BE2C (cell line): ENCODE results near the gene TFAM.

Experiments
- DNase-seq: peaks from one replicate; pipeline ENCODE4 v3.0.0-alpha.2; 2020
- H3K27me3 ChIP-seq: fragments of 250-450 bp; sonication (Bioruptor Pico); 2 replicates; pipeline ENCODE4 v1.5.1; 2020; ENCODE audit warnings: mild to moderate bottlenecking
- H3K36me3 ChIP-seq: fragments of 250-450 bp; sonication (Bioruptor Pico); 2 replicates; pipeline ENCODE4 v1.5.1; 2020; ENCODE audit warnings: mild to moderate bottlenecking
- H3K4me1 ChIP-seq: fragments of 250-450 bp; sonication (Bioruptor Pico); 2 replicates; pipeline ENCODE4 v1.5.1; 2020
- H3K4me3 ChIP-seq: 2 replicates; pipeline ENCODE4 v1.5.1; 2011; ENCODE audit warnings: low read depth, low read length
- H3K9me3 ChIP-seq: fragments of 250-450 bp; sonication (Bioruptor Pico); 2 replicates; pipeline ENCODE4 v1.5.1; 2020
- TF ChIP-seq, protein P1 (sequence below): IDR thresholded peaks from 2 replicates; pipeline ENCODE4 v1.5.1; 2012; ENCODE audit warnings: mild to moderate bottlenecking, low read depth, low read length

Gene TFAM

DNA sequence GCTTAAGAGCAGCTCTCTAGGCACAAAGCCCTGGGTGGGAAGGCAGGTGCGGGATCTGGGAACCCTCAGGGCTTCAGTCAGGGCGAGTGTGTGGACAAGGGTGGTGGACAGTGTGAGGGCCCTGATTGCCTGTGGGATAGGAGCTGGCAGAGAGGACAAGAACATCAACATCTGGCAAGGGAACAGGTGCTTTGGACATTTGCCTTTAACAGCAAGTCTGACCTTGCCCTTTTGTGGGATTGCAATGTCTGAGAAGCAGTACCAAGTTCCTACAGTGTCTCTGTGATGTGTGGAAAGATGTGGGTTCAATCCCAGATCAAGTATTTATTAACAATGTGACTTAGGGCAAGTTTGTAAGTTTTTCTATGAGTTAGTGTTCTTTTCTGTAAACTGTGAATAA lies 46.7 kb downstream of the TFAM start:
- no peak overlapping the region for H3K4me3 ChIP-seq
- TF ChIP-seq, protein P1, sequence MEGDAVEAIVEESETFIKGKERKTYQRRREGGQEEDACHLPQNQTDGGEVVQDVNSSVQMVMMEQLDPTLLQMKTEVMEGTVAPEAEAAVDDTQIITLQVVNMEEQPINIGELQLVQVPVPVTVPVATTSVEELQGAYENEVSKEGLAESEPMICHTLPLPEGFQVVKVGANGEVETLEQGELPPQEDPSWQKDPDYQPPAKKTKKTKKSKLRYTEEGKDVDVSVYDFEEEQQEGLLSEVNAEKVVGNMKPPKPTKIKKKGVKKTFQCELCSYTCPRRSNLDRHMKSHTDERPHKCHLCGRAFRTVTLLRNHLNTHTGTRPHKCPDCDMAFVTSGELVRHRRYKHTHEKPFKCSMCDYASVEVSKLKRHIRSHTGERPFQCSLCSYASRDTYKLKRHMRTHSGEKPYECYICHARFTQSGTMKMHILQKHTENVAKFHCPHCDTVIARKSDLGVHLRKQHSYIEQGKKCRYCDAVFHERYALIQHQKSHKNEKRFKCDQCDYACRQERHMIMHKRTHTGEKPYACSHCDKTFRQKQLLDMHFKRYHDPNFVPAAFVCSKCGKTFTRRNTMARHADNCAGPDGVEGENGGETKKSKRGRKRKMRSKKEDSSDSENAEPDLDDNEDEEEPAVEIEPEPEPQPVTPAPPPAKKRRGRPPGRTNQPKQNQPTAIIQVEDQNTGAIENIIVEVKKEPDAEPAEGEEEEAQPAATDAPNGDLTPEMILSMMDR = no peak
- DNase-seq = no peak
- no peaks in the 10 kb centered on the region for H3K36me3 ChIP-seq
- H3K9me3 ChIP-seq = no peaks in the 10 kb centered on the region
- H3K27me3 ChIP-seq = no peaks in the 10 kb centered on the region
- H3K4me1 ChIP-seq = no peaks in the 10 kb centered on the region

DNA sequence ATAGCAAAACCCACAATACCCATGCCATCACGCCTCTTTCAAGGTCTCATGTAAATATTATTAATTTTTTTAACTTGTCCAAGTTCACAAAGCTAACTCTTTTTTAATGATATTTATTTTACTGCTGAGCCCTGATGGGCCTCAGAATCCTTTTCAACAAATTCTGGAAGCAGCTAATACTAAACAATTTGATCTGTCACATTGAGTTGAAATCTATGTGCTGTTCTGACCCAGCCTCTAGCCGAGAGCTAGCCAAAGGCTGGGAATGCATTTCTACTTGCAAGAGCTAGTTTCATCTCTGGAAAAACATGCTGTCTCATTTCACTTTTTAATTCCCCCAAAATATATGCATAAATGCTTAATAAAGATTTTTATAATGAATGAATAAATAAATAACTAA lies 47.9 kb downstream of the TFAM start:
- no peaks in the 10 kb centered on the region for H3K9me3 ChIP-seq
- no peaks in the 10 kb centered on the region for H3K36me3 ChIP-seq
- H3K4me1 ChIP-seq = no peaks in the 10 kb centered on the region
- TF ChIP-seq, protein P1 = no peak
- H3K4me3 ChIP-seq = no peak overlapping the region
- no peaks in the 10 kb centered on the region for H3K27me3 ChIP-seq
- no peak for DNase-seq

DNA sequence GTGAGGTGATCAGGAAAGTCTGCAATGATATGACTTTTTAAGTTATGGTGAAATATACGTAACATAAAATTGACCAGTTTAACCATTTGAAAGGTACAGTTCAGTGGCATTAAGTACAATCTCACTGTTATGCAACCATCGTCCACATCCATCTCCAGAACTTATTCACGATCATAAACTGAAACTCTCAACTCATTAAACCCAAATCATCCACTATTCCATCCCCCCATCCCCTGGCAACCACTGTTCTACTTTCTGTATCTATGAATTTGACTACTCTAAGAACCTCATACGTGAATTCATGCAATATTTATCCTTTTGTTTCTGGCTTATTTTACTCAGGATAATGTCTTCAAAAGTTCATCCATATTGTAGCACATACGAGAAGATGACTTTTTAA lies 48.4 kb downstream of the TFAM start:
- TF ChIP-seq, protein P1 = no peak
- no peaks in the 10 kb centered on the region for H3K4me1 ChIP-seq
- H3K4me3 ChIP-seq = no peak overlapping the region
- no peaks in the 10 kb centered on the region for H3K9me3 ChIP-seq
- DNase-seq = no peak
- no peaks in the 10 kb centered on the region for H3K36me3 ChIP-seq
- no peaks in the 10 kb centered on the region for H3K27me3 ChIP-seq

DNA sequence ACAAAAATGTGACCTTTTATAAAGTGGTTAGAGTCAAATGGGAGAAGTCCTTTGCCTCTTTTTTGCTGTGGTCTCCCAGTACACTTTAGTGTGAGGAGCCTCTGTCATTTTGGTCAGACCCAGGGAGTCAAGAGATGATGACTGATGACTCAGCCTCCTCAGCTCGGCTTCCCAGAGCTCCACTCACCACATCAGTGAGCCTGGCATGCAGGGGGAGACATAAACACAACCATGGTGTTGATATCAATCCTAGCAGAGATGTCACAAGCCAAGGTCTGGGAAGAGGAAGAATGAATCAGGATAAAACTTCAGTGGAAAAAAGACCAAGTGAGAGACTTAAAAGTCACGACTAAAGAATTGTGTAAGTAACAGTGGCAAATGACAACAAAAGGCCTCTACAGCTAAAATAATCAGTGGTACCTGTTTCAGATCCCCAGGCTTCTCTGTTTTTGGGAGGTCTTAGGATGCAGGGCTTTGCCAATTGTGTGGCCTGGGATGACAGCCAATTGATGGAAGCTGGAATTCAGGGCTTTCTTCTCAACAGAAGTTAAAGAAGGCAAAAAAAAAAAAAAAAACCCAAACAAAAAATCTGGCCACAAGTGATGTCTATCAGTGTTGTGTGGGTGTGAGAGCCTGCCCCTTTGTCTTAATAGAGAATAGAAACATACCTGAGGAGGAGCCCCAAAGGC lies 50.2 kb downstream of the TFAM start:
- no peaks in the 10 kb centered on the region for H3K4me1 ChIP-seq
- no peaks in the 10 kb centered on the region for H3K27me3 ChIP-seq
- H3K9me3 ChIP-seq = no peaks in the 10 kb centered on the region
- H3K4me3 ChIP-seq = no peak overlapping the region
- H3K36me3 ChIP-seq = no peaks in the 10 kb centered on the region
- TF ChIP-seq, protein P1 = no peak
- peak; percentile 42 for DNase-seq

DNA sequence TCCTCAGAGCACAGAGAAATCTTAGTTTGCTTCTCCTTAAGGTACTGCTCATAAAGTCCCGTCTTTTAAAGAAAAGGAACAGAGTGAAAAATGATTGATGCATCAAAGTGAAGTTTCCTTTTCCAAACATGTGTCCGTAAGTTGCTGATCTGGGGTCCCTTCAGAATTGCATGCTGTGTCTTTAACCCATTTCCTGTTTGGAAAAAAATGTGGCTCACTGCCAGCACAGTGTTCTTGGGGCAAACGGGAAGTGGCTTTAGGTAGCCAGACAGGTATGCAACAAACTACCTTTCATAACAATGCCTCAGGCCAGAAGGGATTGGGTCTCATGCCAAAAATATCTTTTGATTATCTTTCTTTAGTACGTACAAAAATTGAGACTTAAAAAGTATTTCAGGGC lies 50.9 kb downstream of the TFAM start:
- Histone ChIP-seq H3K4me3 (no peak overlapping the region), H3K36me3 (no peaks in the 10 kb centered on the region), H3K27me3 (no peaks in the 10 kb centered on the region), H3K4me1 (no peaks in the 10 kb centered on the region), H3K9me3 (no peaks in the 10 kb centered on the region)
- no peak for DNase-seq
- TF ChIP-seq, protein P1 = no peak

DNA sequence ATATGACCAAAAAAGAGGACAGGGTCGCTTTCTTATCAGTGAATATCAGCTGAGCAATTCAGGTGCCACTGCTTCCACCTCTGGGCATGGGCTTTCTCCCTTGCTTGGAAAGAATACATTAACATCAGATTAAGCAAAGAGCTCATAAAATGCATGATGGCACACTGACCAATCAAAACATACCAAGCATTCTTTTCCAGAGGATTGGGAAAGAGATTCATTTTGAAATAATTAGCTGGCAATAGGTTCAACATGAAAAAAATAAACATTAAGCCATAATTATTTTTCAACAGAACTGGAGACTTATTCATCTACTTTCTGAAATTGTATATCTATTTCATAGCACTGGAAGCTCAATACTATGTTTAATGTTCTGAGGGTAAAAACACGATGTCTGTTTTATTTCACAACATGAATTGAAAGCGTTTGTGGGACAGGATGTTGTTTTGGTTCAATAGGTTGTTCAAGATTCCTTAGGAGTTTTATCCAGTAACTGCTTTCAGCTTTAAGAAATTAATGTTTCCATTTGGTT lies 53.2 kb downstream of the TFAM start:
- TF ChIP-seq, protein P1 = no peak
- H3K36me3 ChIP-seq = no peaks in the 10 kb centered on the region
- H3K4me3 ChIP-seq = no peak overlapping the region
- H3K4me1 ChIP-seq = no peaks in the 10 kb centered on the region
- no peaks in the 10 kb centered on the region for H3K9me3 ChIP-seq
- DNase-seq = no peak
- no peaks in the 10 kb centered on the region for H3K27me3 ChIP-seq
